ENCODE data around the gene PRDM16. TPM values are rescaled to one million over a fixed set of nuclear protein-coding genes. Genes with fewer than 3 reads are reported as not detected.

Gene PRDM16
- total RNA-seq, 1 experiment from 2014 or later = 22.3 TPM

- no peak for TF ChIP-seq REST (IDR thresholded peaks at IDR 0.05; ENCODE audit: insufficient read depth in 1 of 2, low read depth in 2 of 2, low read length in 1 of 2)
- no peak for TF ChIP-seq TCF7L2 (IDR thresholded peaks at IDR 0.05; ENCODE audit: low read depth, low read length)
- TF ChIP-seq POLR2AphosphoS5 (IDR thresholded peaks at IDR 0.05; ENCODE audit: low read depth, low read length) = no peak
- no peak for TF ChIP-seq SIN3A (IDR thresholded peaks at IDR 0.05; ENCODE audit: borderline replicate concordance, insufficient read depth, low read depth, low read length)
- TF ChIP-seq CTCF (IDR thresholded peaks at IDR 0.05) = no peak
- BruUV-seq (replicated peaks) = no TSS peak
- H3K9me3 ChIP-seq (ENCODE audit: control insufficient read depth, insufficient read depth, low read depth, low read length) = no peaks in the 10 kb centered on the region
- no peak for DNase-seq (ENCODE audit: low read depth, low spot score)
- H3K4me1 ChIP-seq (ENCODE audit: control insufficient read depth, insufficient read depth, low read length) = no peaks in the 10 kb centered on the region
- no peaks in the 10 kb centered on the region for H3K36me3 ChIP-seq (ENCODE audit: control insufficient read depth, insufficient read depth, low read length)
- H3K27ac ChIP-seq (ENCODE audit: low read length) = no peak overlapping the region
- ChIA-PET CTCF (no interaction called here), POLR2A (no interaction called here)
- H3K27me3 ChIP-seq (ENCODE audit: control insufficient read depth, insufficient read depth, low read length) = no peaks in the 10 kb centered on the region
- ATAC-seq = no peak
- in situ Hi-C loops (cut with HindIII; ENCODE audit: low pct_unique_long_range_greater_than_20kb, low sequenced_read_pairs) (no loop called here), intact Hi-C loops (cut with micrococcal nuclease; ENCODE audit: unreplicated experiment) (no loop called here)
- H3K4me3 ChIP-seq (ENCODE audit: low read depth in 2 of 2, low read length in 2 of 2) = no peak overlapping the region
Measured at GRCh38 chr1:3097231-3097630, 28.2 kb downstream of the PRDM16 start.

GRCh38 chr1:3097861-3098260, 28.9 kb downstream of the PRDM16 start:
- BruUV-seq (replicated peaks) = no TSS peak
- no peak overlapping the region for H3K4me3 ChIP-seq (ENCODE audit: low read depth in 2 of 2, low read length in 2 of 2)
- H3K36me3 ChIP-seq (ENCODE audit: control insufficient read depth, insufficient read depth, low read length) = no peaks in the 10 kb centered on the region
- ATAC-seq (no peak), DNase-seq (ENCODE audit: low read depth, low spot score) (no peak)
- TF ChIP-seq TCF7L2 (IDR thresholded peaks at IDR 0.05; ENCODE audit: low read depth, low read length) (no peak), REST (IDR thresholded peaks at IDR 0.05; ENCODE audit: insufficient read depth in 1 of 2, low read depth in 2 of 2, low read length in 1 of 2) (no peak), SIN3A (IDR thresholded peaks at IDR 0.05; ENCODE audit: borderline replicate concordance, insufficient read depth, low read depth, low read length) (no peak), CTCF (IDR thresholded peaks at IDR 0.05) (no peak), POLR2AphosphoS5 (IDR thresholded peaks at IDR 0.05; ENCODE audit: low read depth, low read length) (no peak)
- in situ Hi-C loops (cut with HindIII; ENCODE audit: low pct_unique_long_range_greater_than_20kb, low sequenced_read_pairs) = no loop called here
- ChIA-PET CTCF (no interaction called here), POLR2A (no interaction called here)
- no peaks in the 10 kb centered on the region for H3K9me3 ChIP-seq (ENCODE audit: control insufficient read depth, insufficient read depth, low read depth, low read length)
- no peak overlapping the region for H3K27ac ChIP-seq (ENCODE audit: low read length)
- intact Hi-C loops (cut with micrococcal nuclease; ENCODE audit: unreplicated experiment) = no loop called here
- no peaks in the 10 kb centered on the region for H3K27me3 ChIP-seq (ENCODE audit: control insufficient read depth, insufficient read depth, low read length)
- no peaks in the 10 kb centered on the region for H3K4me1 ChIP-seq (ENCODE audit: control insufficient read depth, insufficient read depth, low read length)
